D721Med (cell line): ENCODE measurements around the gene CTNNA2.

Experiments used
- DNase-seq: peaks from one replicate; pipeline ENCODE4 v3.0.0; 2011; ENCODE audit warnings: low spot score; ENCODE audit not compliant: insufficient read length
- FAIRE-seq: peaks from 2 replicates; lab custom pipeline; 2011; peaks lifted over from hg19 to GRCh38; lab: Jason Lieb, UNC
- TF ChIP-seq, protein P1 (sequence below): IDR thresholded peaks from 2 replicates; pipeline ENCODE4 v1.5.1; 2012; ENCODE audit warnings: mild to moderate bottlenecking, control low read depth; ENCODE audit not compliant: insufficient read depth; ENCODE audit errors: missing control alignments

The CTNNA2 gene

GRCh38 chr2:80068038-80068731, 555.3 kb downstream of the CTNNA2 start:
- DNase-seq (no peak), FAIRE-seq (no peak)
- TF ChIP-seq, protein P1, sequence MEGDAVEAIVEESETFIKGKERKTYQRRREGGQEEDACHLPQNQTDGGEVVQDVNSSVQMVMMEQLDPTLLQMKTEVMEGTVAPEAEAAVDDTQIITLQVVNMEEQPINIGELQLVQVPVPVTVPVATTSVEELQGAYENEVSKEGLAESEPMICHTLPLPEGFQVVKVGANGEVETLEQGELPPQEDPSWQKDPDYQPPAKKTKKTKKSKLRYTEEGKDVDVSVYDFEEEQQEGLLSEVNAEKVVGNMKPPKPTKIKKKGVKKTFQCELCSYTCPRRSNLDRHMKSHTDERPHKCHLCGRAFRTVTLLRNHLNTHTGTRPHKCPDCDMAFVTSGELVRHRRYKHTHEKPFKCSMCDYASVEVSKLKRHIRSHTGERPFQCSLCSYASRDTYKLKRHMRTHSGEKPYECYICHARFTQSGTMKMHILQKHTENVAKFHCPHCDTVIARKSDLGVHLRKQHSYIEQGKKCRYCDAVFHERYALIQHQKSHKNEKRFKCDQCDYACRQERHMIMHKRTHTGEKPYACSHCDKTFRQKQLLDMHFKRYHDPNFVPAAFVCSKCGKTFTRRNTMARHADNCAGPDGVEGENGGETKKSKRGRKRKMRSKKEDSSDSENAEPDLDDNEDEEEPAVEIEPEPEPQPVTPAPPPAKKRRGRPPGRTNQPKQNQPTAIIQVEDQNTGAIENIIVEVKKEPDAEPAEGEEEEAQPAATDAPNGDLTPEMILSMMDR, result no peak

DNA sequence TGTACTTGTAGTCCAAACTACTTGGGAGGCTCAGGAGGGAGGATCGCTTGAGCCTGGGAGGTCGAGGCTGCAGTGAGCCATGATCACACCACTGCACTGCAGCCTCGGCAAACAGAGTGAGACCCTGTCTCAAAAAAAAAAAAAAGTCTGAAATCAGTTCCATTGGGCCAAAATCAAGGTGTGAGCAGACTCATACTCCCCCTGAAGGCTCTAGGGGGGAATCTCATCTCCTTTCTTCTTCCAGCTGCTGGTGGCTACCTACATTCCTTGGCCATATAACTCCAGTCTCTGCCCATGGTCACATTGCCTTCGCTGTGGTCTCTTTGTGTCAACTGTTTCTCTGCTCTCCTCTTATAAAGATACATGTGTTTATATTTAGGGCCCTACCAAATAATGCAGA, 557.7 kb downstream of the CTNNA2 start:
- no peak for FAIRE-seq
- DNase-seq, result no peak
- TF ChIP-seq, protein P1, result no peak

GRCh38 chr2:80071941-80072340, 559.1 kb downstream of the CTNNA2 start:
- no peak for DNase-seq
- no peak for FAIRE-seq

GRCh38 chr2:80073134-80073561, 560.3 kb downstream of the CTNNA2 start:
- TF ChIP-seq, protein P1, result peak; percentile 65
- peak; percentile 67 for FAIRE-seq

More at GRCh38 chr2:80071941-80072340, 559.1 kb downstream of the CTNNA2 start:
- TF ChIP-seq, protein P1, result no peak

DNA sequence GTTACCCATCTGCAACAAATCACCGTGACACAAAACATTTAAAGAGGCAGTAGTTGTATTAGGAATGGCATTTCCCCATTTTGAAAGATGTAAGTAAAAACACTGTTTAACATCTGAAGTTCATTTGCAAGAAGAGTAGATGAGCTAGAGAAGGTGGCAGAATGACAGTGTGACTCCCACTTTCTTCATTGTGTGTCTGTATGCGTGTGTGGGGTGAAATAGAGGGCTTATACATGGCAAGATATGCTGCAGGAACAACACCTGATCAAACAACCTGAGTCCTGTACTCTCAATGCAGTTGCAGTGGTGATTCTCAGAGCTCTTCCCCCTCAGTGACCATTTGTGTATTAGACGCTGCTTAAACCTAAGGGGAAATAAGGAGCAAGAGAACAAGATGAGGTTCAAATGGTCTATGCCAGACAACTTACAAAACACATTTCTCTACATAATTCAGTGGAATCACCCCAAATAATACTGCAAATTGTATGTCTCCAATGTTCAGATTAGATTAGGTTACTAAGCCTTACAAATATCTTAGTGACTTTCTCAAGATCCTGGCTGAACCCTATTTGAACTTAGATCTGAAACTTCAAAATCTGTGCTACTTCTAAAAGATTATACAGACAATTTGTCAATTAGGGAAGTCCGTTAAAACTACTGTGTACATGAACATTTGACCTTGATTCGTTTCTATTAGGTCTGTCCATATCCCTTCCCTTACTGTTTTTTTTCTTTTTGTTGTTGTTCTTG, 561.6 kb downstream of the CTNNA2 start:
- TF ChIP-seq, protein P1, result no peak
- FAIRE-seq (no peak), DNase-seq (no peak)

More at GRCh38 chr2:80073134-80073561, 560.3 kb downstream of the CTNNA2 start:
- no peak for DNase-seq

DNA sequence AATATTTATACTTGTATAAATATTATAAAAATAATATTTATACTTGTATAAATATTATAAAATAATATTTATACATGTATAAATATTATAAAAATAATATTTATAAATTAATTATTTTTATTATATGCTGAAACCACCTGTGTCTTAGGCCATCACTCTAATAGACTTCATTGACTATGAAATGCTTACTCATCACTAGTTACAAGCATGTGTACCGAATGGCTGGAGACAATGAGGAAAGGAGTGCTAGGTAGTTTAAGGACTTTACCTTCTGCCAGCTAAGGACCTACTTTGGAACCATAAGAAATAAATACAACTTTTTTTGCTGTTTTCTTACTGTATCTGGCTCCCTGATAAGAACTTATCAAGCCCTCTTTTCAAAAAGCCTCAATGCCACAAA, 562.9 kb downstream of the CTNNA2 start:
- DNase-seq (no peak), FAIRE-seq (no peak)
- TF ChIP-seq, protein P1, result no peak
